Measurements from ENCODE around the gene RBSN.

DNA sequence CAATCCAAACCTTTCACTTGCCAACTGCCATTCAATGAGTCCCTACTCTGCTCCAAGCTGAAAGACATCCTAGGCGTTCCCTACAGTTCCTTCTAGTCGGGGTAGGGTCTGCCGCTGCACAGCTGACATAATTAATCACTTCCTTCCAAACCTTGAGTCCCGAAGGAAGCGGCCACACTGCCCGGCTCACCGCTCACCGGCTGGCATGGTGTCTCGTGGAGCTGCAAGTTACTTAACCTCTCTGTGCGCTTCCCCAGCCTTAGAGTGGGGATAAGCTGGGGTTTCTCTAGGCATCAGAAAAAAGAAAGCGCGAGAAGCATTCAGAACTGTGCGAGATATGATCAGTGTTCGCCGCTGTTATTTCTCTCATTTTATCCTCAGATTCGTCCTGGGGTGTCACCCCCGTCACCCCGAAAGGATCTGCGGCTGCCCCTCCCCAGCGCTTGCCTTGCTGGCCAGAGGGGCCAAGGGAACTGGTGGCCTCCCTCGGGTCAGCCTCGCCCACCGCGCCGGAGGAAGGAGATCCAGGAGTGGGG, 34.6 kb downstream of the RBSN start:
- TF ChIP-seq CTCF (conservative IDR thresholded peaks at IDR 0.05; ENCODE audit: low read depth in 2 of 2) (no peak), REST (IDR thresholded peaks at IDR 0.05; ENCODE audit: unreplicated experiment) (no peak), CREB1 (CRISPR knock-in tag; IDR thresholded peaks at IDR 0.05; ENCODE audit: low read depth) (no peak), EZH2 (IDR thresholded peaks at IDR 0.05; ENCODE audit: low read depth, unreplicated experiment) (no peak), POLR2AphosphoS5 (IDR thresholded peaks at IDR 0.05; ENCODE audit: low read depth) (no peak), JUNB (IDR thresholded peaks at IDR 0.05; ENCODE audit: unreplicated experiment) (no peak), STAT1 (IDR thresholded peaks at IDR 0.05; ENCODE audit: unreplicated experiment) (no peak)

Data from GM23338 (cell line).